Activated CD4-positive, alpha-beta T cell treated with anti-CD3 and anti-CD28 coated beads for 24 hours (primary cell): ENCODE results near the gene ZSWIM9.
A peak's percentile ranks its signal among the peaks of the same experiment; 100 is the strongest.

Source experiments
- DNase-seq, 2 donors: peaks; one replicate each; pipeline ENCODE4 v3.0.0-alpha.2; 2020; ENCODE audit warnings: low read depth in 2 of 2

Gene ZSWIM9

DNA sequence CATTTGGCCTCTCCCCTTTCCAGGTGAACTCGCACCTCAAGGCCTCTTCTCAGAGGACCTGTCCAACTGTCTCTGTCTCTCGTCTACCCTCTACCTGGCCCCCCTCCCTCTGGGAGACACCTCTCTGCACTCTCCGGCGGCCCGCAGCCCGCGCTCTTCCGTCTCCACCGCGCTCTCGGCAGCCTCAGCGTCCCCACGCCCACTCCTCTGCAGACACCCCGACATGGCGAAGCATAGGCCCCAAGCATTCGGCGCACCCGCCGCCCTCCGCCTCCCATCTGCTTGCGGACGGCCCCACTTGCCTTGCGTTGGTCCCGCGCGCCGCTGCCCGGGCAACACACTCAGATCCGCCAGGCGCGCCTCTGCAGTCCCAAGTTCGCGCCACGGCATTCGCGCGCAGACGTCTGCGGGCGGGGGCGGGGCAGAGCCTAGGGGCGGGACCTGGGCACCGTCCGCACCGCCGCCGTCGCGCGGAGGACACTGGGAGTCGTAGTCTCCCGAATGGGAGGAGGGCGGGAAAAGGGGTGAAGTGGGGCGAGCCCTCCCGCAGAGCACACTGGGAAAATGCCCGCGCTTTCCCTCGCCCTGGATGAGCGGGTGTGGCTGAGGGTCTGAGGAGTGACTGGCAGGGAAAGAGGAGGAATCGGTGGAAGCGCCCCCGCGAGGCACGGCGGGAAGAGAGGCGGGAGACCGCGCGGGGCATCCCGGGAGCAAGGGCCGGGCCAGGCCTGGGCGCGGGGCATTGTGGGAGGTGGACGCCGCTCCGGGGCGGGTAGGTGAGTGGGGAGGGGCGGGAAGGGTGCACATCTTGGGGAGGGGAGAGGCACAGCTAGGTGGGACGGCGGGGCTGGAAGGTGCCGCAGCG, at the start of gene ZSWIM9, which contains the start of gene LIG1:
ZSWIM9 (plus strand) TSS at position 742 of the 865 bp plus-strand sequence. CDS start 1,123 bp downstream, outside the sequence.
LIG1 (minus strand) TSS at position 406 of the 865 bp plus-strand sequence. CDS start 4,778 bp downstream, outside the sequence.
- peak; percentile 84 to 88 for DNase-seq

GRCh38 chr19:48121066-48121465, 49.4 kb upstream of the ZSWIM9 start:
- DNase-seq = no peak

GRCh38 chr19:48121909-48122371, 48.5 kb upstream of the ZSWIM9 start:
- no peak for DNase-seq

DNA sequence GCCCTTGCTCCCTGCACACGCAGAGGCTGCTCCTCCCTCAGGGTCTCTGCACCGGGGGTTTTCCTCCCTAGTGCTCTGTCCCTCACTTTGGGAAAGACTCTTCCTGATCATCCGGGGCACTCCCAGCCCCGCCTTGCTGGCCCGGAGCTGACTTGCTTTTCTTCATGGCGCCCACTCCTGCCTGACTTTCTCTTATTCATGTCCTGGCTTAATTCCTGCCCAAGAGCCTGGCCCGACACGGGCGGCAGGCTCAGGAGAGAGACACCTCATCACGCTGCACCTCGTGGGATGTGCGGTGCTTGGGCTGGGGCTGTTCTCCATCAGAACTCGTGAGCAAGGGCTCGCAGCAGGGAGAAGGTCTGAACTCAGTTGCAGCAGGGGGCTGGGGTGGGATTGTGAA, 48.1 kb upstream of the ZSWIM9 start:
- no peak for DNase-seq

DNA sequence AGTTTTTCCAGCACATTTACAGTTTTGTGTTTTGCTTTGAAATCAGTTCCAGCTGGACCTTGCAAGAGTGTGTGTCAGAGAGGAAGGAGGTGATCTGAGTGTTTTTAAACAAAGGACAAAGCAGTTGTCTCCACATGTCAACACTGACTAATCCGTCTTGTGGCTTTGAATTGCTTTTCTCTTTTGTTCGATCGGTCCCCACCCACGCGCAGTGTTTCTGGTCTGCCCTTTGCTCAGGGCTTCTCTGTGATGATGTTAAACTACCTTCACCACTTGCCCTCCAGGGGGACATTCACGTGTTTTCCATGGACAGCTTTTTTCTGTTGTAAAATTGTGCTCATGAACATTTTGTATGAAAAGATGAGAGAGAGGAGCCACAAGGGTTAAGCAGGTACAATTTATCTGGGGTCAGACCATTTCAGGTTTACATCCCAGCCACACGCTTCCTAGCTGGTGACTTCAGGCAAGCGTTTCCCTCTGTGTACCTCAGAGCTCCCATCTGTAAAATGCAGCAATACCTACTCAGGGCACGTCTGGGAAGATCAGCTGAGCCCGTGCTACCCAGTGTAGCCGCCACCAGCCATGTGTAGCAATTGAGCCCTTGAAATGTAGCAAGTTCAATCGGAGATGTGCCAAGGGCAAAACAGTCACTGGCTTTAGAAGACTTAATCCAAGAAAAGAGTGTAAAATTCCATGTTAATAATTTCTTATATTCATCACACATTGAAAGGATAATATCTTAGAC, 46.4 kb upstream of the ZSWIM9 start:
- DNase-seq = peak in 1 of 2 donors; percentile 25

- no peak for DNase-seq
Observed at GRCh38 chr19:48127561-48127960, 42.9 kb upstream of the ZSWIM9 start.

DNA sequence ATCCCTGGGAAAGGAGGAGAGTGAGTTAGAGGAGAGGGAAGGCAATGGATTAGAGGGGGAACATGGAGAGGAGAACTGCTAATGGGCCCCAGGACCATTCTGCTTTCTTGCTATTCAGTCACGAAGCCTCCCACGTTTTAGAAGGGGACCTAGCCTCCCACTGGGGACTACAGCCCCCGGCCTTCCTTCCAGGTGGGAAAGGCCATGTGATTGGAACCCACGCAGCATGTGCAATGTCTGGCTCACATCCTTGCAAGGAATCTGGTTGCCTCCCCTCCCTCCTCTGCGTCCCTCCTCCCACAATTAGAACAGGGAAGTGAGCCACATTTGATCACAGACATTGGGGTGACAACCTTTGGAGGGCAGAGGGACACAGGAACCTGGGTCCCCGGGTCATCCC, 37.4 kb upstream of the ZSWIM9 start:
- no peak for DNase-seq

- DNase-seq = peak in 1 of 2 donors; percentile 6
Observed at GRCh38 chr19:48135411-48135810, 35.1 kb upstream of the ZSWIM9 start.

GRCh38 chr19:48136547-48136946, 33.9 kb upstream of the ZSWIM9 start:
- DNase-seq = no peak

DNA sequence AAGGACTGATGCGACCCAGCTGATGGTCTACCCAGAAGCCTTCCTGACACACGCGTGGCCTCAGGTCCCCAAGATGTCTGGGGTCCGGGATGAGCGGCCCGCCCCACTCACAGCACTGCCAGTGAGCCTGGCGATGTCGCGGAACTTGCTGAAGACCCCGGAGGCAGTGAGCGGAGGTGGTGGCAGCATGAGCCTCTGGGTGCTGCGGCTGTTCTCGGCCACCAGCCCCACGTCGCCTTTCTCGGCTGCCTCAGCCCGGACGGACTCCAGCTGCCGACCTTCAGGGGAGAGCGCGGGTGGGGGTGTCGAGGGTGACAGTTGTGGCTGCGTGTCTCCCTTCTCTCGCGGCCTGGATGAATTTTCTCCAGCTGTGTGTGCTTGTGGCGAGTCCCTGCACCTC, 33.1 kb upstream of the ZSWIM9 start:
- no peak for DNase-seq

DNA sequence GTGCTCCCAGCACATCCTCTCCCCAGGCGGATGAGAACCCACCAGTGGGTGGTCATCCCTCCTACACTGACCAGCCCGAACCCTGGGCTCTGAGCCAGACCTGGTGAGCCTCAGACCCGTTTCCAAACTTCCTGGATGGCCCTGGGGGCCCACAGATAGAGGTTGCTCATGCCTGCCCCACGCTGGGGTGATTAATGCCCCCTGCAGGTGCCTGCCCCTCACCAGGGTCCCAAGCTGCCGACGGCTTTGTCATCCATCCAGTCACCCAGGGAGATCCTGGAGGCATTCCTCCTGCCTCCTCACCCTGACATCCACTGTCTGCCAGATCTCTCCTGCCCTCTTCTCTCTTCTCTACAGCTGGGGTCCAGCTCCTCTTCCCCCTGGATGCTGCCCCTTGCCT, 31.4 kb upstream of the ZSWIM9 start:
- no peak for DNase-seq

DNA sequence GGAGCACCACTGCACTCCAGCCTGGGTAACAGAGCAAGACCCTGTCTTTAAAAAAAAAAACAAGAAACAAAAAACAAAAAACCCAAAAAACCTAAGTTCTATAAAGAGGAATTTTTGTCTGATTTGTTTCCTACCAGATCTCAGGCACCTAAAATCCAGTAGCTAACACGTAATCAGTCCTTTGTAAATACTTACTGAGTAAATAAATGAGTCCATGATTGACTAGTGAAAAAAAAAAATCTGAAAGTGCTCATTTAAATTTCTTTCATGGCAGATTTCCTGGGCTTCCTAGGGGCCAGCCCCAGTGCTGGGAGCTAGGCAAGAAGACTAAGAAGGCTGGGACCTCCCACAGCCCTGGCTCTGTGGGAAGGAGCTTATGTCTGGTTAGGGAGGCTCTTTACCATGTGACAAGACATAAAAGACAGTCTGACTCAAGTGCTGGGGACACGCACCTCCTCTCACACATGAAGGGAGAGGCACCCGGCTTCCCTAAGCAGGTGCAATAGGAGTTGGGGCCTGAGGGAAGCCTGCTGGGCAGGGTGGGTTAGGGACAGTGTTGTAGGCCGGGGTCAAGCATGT, 22.8 kb upstream of the ZSWIM9 start:
- no peak for DNase-seq

DNA sequence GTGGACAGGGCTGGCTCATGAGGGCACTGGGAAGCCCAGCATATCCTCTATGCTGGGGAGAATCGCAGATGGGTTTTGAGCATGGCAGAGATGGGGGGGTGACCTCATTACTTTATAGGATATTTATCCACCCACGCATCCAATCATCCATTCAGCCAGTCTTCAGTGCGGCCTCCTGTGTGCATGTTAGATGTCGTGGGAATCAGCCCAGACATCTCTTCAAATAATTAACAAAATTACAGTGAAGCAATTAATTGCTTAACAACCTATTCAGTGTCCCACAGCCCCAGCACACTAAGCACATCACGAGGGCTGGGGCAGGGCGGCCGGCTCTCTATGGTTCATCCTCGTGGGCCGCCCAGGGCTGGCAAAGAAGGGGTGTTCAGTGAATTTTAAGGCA, 21.9 kb upstream of the ZSWIM9 start:
- DNase-seq = no peak

DNA sequence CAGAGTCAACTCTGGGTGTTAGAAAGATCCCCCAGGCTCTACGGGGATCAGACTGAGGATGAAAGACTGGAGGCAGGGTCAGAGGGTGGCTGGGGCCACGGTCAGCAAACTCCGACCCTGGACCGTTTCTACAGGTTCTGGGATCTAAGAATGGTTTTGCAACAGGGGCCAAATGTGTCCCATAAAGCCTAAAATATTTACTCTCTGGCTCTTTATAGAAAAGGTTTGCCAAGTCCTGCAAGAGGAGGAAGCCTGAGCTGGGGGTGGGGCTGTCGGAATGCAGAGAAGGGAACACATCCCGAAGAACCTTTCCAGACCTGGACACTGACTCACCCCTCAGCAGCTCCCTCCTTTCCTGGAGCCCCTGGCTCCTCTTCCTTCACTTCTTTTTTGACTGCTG, 21.1 kb upstream of the ZSWIM9 start:
- no peak for DNase-seq

DNA sequence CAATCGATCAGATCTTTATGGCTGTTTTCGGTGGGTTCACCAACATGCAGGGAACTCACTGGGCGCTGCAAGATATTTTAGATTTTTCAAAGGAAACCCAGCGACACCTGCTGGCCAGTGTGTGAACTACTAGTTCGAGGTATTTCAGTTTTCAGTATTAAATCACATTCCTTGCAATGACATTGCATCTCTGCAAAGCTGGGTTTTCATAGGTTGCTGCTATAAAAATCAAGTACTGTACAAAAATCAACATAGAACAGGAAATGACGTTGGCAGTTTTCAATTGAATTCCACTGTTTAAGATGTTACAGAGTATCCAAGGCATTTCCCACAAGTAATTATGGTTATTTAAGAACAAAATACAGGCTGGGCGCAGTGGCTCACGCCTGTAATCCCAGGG, 17.9 kb upstream of the ZSWIM9 start:
- DNase-seq = peak; percentile 38 to 59

DNA sequence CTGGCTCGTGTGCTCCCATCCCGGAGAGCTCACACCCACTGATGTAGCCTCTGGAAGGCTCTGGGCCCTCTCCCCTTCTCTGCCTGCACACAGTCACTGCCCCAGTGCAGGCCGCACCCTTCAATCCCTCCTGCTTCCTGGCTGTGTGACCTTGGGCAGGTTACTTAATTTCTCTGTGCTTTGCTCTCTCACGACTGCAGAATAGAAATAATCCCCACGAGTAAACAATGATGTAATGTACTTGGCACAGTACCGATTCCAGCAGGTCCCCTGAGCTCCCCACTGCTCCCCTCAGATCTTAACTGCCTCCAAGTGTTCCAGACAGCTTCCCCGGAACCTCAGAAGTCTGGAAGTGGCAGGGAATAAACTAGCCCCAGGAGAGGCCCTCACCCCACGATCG, 16.5 kb upstream of the ZSWIM9 start:
- DNase-seq = no peak

DNA sequence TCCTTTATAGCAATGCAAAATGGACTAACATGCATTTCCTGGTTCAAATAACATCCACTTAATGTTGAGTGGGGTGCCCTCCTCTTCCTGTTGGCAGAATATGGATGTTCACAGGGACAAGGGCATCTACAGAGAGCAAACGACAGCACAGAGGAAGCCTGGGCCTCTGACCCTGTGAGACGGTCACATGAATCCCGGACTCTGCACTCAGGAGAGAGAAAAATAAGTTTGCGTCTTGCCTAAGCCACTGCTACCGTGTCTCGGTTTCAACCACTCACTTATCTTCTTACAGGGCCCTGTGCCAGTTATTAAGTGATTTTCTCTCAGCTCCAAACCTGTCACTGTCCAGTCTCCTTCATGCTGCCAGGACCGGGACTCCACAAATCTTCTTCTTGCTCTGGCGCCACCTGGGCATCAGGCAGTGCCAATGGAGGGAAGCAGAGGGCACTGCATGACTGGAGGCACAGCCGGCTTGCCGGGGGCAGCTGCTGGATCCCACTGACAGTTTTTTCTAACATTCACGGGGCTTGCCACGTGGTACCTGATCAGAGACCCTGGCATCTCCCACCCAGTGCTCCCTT, 12.2 kb upstream of the ZSWIM9 start:
- DNase-seq = no peak

- no peak for DNase-seq
Observed at GRCh38 chr19:48168689-48169088, 1.8 kb upstream of the ZSWIM9 start.

DNA sequence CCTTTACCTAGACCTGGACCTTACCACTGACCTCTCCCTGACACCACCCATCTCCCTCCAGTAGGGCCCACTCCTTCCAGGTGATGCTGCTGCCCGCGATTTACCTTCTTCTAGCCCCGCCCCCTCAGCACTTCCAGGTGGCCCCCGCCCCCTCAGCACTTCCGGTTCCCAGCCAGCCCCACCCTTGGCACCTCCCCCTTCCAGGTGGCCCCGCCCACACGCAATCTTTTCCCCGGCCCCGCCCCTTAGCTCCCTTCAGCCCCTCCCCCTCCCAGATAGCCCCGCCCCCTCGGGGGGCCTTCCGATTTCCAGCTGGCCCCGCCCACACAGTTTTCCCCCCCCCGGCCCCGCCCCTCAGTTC, 922 bp upstream of the ZSWIM9 start:
- DNase-seq = peak; percentile 86 to 92

DNA sequence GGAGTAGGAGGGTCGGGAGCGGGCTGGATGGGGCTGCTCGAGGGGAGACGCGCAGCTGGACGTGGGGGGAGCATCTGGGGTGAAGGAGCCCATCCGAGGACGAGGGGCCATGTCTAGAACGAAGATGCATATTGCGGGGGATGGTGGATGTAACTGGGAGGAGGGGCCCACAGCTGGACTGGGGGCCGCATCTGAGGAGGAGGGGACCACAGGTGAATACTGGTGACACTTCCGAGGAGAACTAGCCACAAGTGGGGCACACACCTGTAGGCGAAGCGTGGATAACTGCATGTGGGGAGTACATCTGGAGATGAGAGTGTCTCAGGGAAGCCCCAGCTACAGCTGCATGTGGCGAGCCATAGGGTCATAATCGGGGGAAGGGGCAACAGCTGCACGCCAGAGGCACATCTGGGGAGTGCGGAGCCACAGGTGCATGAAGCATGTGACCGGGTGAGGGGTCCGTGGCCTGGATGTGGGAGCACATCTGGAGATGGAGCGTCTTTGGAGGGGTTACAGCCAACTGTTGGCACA, 402 bp downstream of the ZSWIM9 start:
- no peak for DNase-seq

- no peak for DNase-seq
Observed at GRCh38 chr19:48171710-48172109, 1.2 kb downstream of the ZSWIM9 start.
